A549 treated with DMSO at 1 μM for 4 hours (cell line): ENCODE measurements around the gene SSU72. TPM values are rescaled to one million over a fixed set of nuclear protein-coding genes. Genes with fewer than 3 reads are reported as not detected.

Experiments used
- total RNA-seq: library from RNA; stranded (reverse); fragments of 200-300 nt; extraction: Qiagen RNA extraction; gene quantifications from 5 replicates; pipeline ENCODE4 v1.2.3, GENCODE V29; 2022; ENCODE audit warnings: low read depth

Gene SSU72
- total RNA-seq: 77.9 to 108 TPM (median 106 TPM) in 5 replicates

DNA sequence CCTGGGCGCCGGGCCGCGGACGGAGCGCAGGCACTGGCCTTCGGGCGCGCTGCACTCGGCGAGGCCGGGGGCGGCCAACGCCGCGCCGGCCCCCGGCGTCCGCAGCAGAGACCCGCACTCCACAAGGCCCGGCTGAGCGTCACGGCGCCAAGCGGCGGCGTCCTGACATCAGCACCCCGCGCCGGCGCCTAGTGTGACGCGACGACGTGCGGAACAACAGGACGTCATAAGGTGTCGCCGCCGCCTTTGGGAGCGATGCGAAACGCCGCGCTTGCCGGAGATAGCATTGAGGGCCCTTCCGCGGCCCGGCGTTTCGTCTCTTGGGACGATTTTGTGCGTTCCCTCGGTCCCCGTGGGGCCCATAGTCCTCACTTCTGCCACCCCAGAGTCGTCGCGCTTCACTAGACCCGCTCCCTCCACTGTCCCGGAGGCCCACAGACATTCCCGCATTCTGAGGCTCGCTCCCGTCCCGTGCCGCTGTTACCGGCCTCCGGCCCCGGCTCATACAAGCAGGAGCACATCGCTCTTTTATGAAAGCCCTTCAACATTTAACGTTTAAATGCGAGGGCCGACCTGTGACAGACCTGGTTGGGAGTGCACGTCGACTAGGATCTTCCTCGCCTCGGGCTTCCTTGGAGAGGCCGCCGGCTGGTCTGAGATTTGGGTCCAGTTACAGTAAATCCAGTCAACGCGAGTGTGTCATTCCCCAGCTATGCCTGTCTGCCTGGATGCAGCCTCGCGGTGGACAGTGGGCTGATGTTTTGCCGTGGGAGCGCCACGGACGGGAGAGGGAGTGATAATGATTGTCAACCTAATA lies at the start of gene SSU72:
TSS of gene SSU72 (minus strand) at position 143 of the 817 bp plus-strand sequence. CDS start 306 bp downstream, outside the sequence.

DNA sequence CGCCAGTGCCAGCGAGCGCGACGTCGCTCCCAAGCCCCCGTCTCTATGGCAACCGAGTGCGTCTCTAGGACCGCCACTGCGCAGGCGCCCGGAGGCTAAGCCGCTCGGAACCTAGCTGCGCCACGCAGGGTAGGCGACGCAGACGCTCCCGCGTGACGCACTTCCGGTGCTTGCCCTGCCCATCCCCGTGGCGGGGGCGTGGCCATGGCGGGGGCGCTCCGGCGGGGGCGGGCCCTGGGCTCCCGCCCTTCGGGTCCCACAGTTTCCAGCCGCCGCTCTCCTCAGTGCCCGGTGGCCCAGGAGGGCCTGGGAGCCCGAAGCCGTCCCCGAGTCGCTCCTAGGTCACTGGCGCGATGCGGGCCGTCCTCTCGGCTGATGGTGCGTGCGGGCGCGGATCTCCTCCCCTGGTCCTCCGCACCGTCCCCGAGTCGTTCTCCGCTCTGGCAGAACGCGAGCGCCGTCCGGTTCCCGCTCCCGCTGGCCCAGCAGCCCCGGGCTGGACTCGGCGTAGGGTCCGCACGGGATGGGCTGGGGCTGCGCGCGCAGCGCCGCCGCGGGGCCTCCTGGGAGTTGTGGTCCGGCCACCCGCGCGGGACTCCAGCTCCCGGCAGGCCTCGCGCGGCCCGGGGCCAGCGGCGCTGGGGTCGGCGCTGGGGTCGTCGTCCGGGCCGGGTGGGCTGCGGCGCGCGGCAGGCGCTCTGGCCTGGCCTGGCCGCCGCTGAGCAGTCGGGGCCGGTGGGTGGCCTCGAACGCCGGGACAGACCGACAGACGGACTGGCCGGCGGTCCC lies 40.8 kb upstream of the SSU72 start, which contains the start of gene MIB2:
TSS of gene MIB2 (plus strand) at position 245 of the 789 bp plus-strand sequence. CDS start 7,953 bp downstream, outside the sequence.

DNA sequence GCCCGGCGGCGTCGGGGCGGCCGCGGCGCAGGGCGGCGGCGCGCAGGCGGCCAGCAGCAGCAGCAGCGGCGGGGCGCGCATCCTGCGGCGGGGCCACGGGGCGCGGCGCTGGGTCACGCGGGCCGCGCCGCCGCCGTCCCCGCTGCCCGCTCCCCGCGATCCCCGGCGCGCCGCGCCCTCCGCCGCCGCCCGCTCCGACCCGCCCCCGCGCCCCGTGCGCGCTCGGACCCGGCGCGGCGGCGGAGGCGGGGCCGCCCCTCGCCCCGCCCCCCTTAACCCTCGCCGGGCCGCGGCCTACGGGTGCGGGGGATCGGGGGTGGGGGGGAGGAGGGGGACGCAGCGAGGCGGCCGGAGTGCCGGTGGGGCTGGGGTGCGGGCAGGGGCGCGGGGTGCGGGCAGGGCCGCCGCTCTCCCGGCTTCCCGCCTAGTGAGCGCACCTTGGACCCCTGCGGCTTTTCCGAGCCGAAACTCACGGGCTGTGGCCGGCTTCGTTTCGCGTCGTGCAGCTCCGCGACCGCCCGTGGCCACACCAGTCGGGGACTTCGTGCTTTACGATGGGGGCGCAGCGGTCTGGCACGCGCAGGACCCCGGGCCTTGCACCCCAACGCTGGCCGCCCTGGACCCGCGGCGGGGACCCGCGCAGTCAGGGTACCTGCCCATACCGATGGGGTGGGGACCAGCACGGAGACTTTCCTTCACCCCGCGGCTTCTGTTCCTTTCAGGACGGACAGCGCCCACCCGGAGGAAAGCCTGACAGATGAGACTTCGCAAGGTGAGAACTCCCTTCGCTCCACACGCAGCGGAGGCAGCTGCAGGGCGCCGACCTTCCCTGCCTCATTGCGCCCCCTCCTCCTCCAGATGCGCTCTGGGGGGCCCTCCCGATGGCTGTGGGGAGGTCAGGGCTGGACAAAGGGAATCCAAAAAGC lies 25.5 kb upstream of the SSU72 start, which contains the start of gene FNDC10:
TSS of gene FNDC10 (minus strand) at position 201 of the 926 bp plus-strand sequence. CDS start at position 81, 120 bp downstream.

DNA sequence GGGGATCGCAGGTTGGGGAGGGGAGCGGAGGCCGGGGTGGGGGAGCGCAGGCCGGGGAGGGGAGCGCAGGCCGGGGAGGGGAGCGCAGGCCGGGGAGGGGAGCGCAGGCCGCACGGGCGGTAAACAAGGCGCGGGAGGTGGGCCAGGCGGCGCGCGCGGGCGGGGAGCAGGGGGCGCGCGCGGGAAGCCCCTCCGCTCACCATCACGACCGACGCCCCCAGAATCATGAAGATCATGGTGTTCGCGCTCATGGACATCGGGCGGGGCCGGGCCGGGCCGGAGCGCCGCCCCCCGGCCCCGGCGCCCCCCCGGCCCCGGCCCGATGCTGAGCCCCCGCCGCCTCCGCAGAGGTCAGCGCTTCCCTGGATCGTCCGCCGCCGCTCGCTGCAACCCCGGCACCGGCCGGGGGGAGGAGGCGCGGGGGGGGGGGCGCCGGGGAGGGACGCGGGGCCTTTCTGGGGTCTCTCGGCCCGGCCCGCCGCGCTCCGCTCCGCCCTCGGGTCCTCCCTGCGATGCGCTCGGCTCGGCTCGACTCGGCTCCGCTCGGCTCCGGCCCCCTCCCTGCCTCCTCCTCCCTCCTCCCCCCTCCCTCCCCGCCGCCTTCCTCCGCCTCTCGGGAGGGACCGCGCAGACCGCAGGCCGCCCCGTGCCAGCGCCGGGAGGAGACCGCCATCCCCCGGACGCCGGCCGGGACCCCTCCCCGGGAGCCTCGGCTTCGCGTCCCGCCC lies 34.4 kb downstream of the SSU72 start, which contains the start of gene TMEM240:
TSS of gene TMEM240 (minus strand) at position 535 of the 728 bp plus-strand sequence. CDS start at position 257, 278 bp downstream.

DNA sequence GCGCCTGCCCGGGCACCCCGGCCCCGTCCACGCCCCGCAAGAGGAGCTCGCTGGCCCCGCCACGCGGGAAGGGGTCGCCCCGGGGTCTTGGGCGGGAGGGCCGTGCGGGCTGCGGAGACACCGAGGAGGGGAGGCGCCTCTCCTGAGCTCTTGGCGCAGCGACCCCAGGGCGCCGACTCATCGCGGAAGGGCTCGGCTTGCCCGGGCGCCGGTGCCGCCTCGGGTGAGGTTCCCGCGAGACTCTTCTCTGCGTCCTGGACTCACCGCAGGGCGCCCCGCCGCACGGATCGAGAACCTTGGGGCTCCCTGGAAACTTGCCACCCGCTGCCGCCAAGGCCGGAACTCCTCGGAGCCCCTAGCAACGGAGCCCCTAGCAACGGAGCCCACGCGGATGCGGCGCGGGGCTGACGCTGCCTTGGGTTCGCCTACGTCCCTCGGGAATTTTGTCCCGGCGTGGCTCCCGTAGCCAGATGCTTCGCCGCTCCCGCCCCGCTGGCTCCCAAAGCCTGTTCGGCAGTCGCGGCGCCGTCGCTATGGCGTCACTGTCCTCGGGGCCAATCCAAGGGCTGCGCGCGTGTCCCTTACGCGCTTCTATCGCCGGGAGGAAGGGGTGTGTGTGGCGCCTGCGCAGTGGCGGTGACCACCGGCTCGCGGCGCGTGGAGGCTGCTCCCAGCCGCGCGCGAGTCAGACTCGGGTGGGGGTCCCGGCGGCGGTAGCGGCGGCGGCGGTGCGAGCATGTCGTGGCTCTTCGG lies 63.0 kb downstream of the SSU72 start, which contains the start of gene ATAD3A:
TSS of gene ATAD3A (plus strand) at position 630 of the 753 bp plus-strand sequence. CDS start at position 737, 107 bp downstream.

Other genes starting within 250 kb of the SSU72 start
- 0.09 to 0.16 TPM (median 0.12 TPM) in 5 replicates for gene TAS1R3, start 243.6 kb downstream of the SSU72 start, total RNA-seq
- gene DVL1, start 225.4 kb downstream of the SSU72 start, total RNA-seq: 47.0 to 84.6 TPM (median 76.5 TPM) in 5 replicates
- gene MXRA8, start 216.3 kb downstream of the SSU72 start, total RNA-seq: 0.14 to 0.27 TPM (median 0.23 TPM) in 5 replicates
- 109 to 188 TPM (median 157 TPM) in 5 replicates for gene AURKAIP1, start 199.7 kb downstream of the SSU72 start, total RNA-seq
- 40.1 to 58.5 TPM (median 55.1 TPM) in 5 replicates for gene CCNL2, start 175.5 kb downstream of the SSU72 start, total RNA-seq
- 130 to 154 TPM (median 133 TPM) in 5 replicates for gene MRPL20, start 167.6 kb downstream of the SSU72 start, total RNA-seq
- gene ANKRD65, start 153.6 kb downstream of the SSU72 start, total RNA-seq: 0.07 to 0.09 TPM in 2 of 5 replicates, not detected in the others
- gene VWA1, start 139.2 kb downstream of the SSU72 start, total RNA-seq: 6.1 to 16.9 TPM (median 13.8 TPM) in 5 replicates
- gene ATAD3C, start 125.2 kb downstream of the SSU72 start, total RNA-seq: not detected in 5 replicates
- 1.6 to 3.5 TPM (median 2.7 TPM) in 5 replicates for gene ATAD3B, start 103.1 kb downstream of the SSU72 start, total RNA-seq
- gene ATAD3A, start 62.7 kb downstream of the SSU72 start, total RNA-seq: 30.4 to 40.6 TPM (median 33.6 TPM) in 5 replicates
- 0.44 to 0.77 TPM (median 0.56 TPM) in 5 replicates for gene TMEM240, start 34.2 kb downstream of the SSU72 start, total RNA-seq
- 6.3 to 10.2 TPM (median 7.4 TPM) in 5 replicates for gene FNDC10, start 25.3 kb upstream of the SSU72 start, total RNA-seq
- gene MIB2, start 40.6 kb upstream of the SSU72 start, total RNA-seq: 8.8 to 24.1 TPM (median 17.7 TPM) in 5 replicates
- 0.52 to 1.0 TPM (median 0.83 TPM) in 5 replicates for gene MMP23B, start 57.3 kb upstream of the SSU72 start, total RNA-seq
- 22.4 to 27.4 TPM (median 26.3 TPM) in 5 replicates for gene CDK11B, start 84.1 kb upstream of the SSU72 start, total RNA-seq
- gene SLC35E2B, start 117.9 kb upstream of the SSU72 start, total RNA-seq: 9.7 to 15.2 TPM (median 13.6 TPM) in 5 replicates
- gene CDK11A, start 149.5 kb upstream of the SSU72 start, total RNA-seq: 19.0 to 25.2 TPM (median 23.1 TPM) in 5 replicates
- gene NADK, start 203.6 kb upstream of the SSU72 start, total RNA-seq: 25.8 to 41.6 TPM (median 36.4 TPM) in 5 replicates